Activated T-cell treated with anti-CD3 and anti-CD28 coated beads, Interleukin-2, amount 50 U/mL, for 24 hours (primary cell): Measurements from ENCODE around the gene CYTH1.

Experiments used
- DNase-seq: peaks from one replicate; pipeline ENCODE4 v3.0.0-alpha.2; 2020
- H3K27ac Mint-ChIP-seq: 2 replicates; pipeline ENCODE4 v1.8.0; 2020; ENCODE audit warnings: mild to moderate bottlenecking, mixed read lengths
- H3K27me3 Mint-ChIP-seq: 2 replicates; pipeline ENCODE4 v1.8.0; 2020; ENCODE audit warnings: mixed read lengths
- H3K36me3 Mint-ChIP-seq: 2 replicates; pipeline ENCODE4 v1.8.0; 2020; ENCODE audit warnings: low read depth, mixed read lengths
- H3K4me1 Mint-ChIP-seq: 2 replicates; pipeline ENCODE4 v1.8.0; 2020; ENCODE audit warnings: low read depth, mixed read lengths
- H3K4me3 Mint-ChIP-seq: 2 replicates; pipeline ENCODE4 v1.8.0; 2020; ENCODE audit warnings: mild to moderate bottlenecking, moderate library complexity, mixed read lengths
- H3K9me3 Mint-ChIP-seq: 2 replicates; pipeline ENCODE4 v1.8.0; 2020; ENCODE audit warnings: mixed read lengths

CYTH1 gene

DNA sequence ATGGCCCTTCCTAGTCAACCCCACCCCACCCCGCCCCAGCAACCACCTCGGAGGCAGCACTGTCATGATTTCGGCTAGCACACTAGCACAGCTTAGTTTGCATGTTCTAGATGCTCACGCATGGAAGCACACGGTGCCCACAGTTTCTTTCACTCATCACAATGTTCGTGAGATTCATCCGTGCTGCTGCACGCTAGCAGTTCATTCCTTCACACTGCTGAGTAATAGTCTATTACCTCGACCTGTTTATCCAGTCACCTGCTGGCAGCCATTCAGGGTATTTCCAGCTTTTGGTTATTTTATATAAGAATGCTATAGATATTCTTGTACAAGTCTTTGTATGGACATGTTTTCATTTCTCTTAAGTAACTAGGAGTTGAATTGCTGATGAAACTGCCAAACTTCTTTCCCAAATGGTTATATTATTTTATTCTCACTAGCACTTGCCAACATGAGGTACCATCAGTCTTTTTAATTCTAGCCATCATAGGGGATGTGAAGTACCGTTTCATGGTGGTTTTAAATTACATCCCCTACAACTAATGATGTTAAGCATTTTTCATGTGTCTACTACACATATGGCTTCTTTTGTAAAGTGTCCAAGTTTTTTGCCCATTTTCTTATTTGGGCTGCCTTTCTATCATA is 75.7 kb downstream of the CYTH1 start:
- Mint-ChIP-seq H3K4me1 (peaks cover 59% of the 10 kb centered on the region), H3K36me3 (peaks cover 81% of the 10 kb centered on the region), H3K9me3 (no peaks in the 10 kb centered on the region), H3K27me3 (no peaks in the 10 kb centered on the region), H3K4me3 (no peak overlapping the region), H3K27ac (peak overlapping the region; percentile 80)
- no peak for DNase-seq

DNA sequence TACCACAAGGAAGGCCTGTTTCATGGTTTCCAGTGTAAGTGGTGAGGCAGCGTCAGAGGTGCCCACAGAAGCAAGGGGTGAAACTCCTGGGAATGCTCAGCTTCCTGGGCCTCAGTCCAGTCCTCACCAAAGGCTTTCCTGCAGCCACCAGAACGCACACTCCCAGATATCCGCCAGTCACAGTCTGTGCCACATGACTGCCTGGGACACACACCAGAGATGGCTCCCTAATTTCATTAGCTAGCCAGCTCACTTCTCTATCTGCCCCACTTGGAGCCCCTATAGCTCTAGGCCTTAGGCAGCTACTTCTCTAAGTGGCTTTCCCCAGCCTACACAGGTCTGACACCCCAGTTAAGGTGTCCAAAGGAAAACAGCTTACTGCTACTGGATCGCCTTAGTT is 77.0 kb downstream of the CYTH1 start:
- no peaks in the 10 kb centered on the region for H3K9me3 Mint-ChIP-seq
- DNase-seq = no peak
- peak overlapping the region; percentile 83 for H3K27ac Mint-ChIP-seq
- H3K27me3 Mint-ChIP-seq = no peaks in the 10 kb centered on the region
- peaks cover 49% of the 10 kb centered on the region for H3K4me1 Mint-ChIP-seq
- H3K36me3 Mint-ChIP-seq = peaks cover 88% of the 10 kb centered on the region
- no peak overlapping the region for H3K4me3 Mint-ChIP-seq

DNA sequence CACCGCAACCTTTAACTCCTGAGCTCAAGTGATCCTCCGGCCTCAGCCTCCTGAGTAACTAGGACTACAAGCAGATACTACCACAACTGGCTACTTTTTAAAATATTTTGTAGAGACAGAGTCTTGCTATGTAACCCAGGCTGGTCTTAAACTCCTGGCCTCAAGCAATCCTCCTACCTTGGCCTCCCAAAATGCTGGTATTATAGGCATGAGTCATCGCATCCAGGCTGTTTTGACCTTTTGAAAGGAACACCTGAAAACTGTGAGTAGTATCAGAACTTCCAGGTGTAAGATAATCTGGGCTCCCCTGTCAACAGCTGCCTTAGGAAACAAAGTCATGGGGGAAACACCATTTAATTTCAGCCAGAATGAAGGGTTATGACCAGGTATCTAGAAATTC is 77.5 kb downstream of the CYTH1 start:
- H3K36me3 Mint-ChIP-seq = peaks cover 92% of the 10 kb centered on the region
- peaks cover 44% of the 10 kb centered on the region for H3K4me1 Mint-ChIP-seq
- DNase-seq = no peak
- peak overlapping the region; percentile 83 for H3K27ac Mint-ChIP-seq
- no peaks in the 10 kb centered on the region for H3K27me3 Mint-ChIP-seq
- no peak overlapping the region for H3K4me3 Mint-ChIP-seq
- no peaks in the 10 kb centered on the region for H3K9me3 Mint-ChIP-seq

DNA sequence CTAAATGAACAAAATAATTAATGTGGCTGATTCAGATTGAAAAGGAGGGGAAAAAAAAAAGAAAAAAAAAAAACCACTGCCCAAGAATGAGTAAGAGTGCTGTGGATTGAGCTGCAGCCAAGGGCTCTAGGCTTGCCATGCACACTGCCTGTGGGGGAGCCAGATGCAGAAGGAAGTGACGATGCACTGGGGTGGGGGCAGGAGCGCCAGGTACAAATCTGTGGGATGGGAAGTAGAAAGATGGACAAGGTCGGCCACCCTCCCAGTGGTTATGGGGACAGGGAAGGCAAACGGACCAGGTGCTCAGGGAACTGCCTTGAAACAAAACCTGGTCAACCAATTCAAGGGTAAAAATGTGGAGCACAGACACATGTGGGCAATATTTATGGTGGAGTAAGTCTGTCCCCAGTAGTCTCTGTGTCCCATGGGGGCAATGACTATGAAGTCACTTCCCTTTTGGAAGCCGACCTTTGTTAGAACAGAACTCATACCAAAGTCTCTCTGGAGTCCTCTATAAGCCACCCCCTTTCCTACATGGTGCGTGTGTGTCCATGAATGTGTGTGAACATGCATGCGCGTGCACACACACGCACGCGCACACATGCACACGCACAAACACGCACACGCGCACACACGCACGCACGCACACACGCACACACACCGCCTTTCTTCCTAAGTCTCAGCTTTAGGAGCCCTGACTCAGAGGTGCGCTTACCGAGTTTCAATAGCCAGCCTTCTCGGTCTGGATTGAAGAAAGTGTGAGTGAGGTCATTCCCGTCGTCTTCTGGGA is 84.3 kb downstream of the CYTH1 start:
- Mint-ChIP-seq H3K36me3 (peaks cover 97% of the 10 kb centered on the region), H3K4me1 (peaks cover 9% of the 10 kb centered on the region), H3K9me3 (no peaks in the 10 kb centered on the region), H3K27ac (peak overlapping the region; percentile 78), H3K4me3 (no peak overlapping the region), H3K27me3 (no peaks in the 10 kb centered on the region)
- DNase-seq = no peak

DNA sequence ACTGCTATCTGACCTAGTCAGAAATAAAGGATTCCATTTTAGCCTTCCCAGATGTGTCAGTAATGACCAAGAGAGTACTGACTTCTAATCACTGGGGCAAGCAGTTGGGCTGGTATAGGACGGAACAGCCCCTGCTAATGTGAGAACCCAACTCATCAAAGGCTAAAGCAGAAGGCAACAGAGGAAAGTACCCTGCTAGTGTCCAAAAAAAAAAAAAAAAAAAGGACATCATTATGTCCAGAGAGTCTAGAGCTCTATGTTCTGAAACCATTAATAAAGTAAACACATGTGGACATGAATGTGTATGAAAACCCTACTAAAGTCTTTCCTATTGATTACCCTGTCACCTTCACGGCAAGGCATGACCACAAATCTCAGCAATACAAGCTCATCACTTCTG is 85.0 kb downstream of the CYTH1 start:
- no peak overlapping the region for H3K4me3 Mint-ChIP-seq
- peaks cover 97% of the 10 kb centered on the region for H3K36me3 Mint-ChIP-seq
- no peaks in the 10 kb centered on the region for H3K27me3 Mint-ChIP-seq
- H3K9me3 Mint-ChIP-seq = no peaks in the 10 kb centered on the region
- H3K4me1 Mint-ChIP-seq = peaks cover 9% of the 10 kb centered on the region
- no peak for DNase-seq
- peak overlapping the region; percentile 78 for H3K27ac Mint-ChIP-seq

DNA sequence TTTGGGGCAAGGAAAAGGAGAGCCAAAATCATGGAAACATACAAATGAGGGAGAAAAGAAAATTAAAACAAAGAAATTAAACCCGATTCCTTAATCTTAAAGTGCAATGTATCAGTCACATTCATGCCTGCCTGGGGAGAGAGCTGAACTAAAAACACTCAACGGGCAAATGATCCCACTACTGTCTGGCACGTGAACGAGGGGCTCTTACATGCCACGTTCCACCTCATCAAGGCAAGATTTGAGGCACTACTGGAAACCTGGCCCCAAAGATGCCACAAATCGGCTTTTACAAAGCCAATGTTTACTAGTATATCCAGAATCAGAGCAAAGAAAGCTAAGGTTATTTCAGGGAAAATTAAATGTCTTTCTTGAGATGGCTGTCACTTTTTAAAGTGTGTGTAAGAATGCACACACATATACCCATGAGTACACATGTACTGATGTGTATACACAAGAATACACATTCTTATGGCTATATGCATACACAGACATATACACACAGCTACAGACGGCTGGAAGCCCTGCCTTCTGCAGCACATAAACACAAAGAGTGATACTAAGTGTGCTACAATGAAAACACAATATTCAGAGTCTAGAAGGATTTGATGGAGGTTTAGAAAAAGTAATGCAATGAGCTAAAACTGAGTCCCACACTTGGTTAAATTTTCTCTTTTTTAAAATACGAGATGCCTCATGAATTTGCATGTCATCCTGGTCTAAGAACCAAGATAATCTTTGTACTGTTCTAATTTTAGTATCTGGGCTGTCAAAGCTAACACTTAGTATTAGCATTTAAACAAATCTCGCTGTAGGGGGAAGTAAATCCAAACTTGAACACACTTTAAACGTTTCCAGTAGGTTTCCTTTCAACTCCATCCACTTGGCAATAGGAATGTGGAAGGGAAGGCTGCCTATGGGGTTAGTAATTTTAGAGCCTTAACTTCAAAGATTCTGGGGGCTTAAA is 85.8 kb downstream of the CYTH1 start:
- peak overlapping the region; percentile 62 for H3K27ac Mint-ChIP-seq
- H3K4me1 Mint-ChIP-seq = peaks cover 9% of the 10 kb centered on the region
- H3K4me3 Mint-ChIP-seq = no peak overlapping the region
- no peaks in the 10 kb centered on the region for H3K27me3 Mint-ChIP-seq
- H3K9me3 Mint-ChIP-seq = no peaks in the 10 kb centered on the region
- peaks cover 97% of the 10 kb centered on the region for H3K36me3 Mint-ChIP-seq
- no peak for DNase-seq

- Mint-ChIP-seq H3K27me3 (no peaks in the 10 kb centered on the region), H3K4me3 (no peak overlapping the region), H3K9me3 (no peaks in the 10 kb centered on the region), H3K4me1 (peaks cover 9% of the 10 kb centered on the region), H3K27ac (peak overlapping the region; percentile 62), H3K36me3 (peaks cover 97% of the 10 kb centered on the region)
- DNase-seq = no peak
These were observed 87.1 kb downstream of the CYTH1 start for GRCh38 chr17:78694805-78695531.

- Mint-ChIP-seq H3K4me1 (peaks cover 11% of the 10 kb centered on the region), H3K9me3 (no peaks in the 10 kb centered on the region), H3K36me3 (peaks cover 97% of the 10 kb centered on the region), H3K27ac (peak overlapping the region; percentile 65), H3K27me3 (no peaks in the 10 kb centered on the region), H3K4me3 (no peak overlapping the region)
- no peak for DNase-seq
These were observed 88.6 kb downstream of the CYTH1 start for GRCh38 chr17:78693346-78694083.

DNA sequence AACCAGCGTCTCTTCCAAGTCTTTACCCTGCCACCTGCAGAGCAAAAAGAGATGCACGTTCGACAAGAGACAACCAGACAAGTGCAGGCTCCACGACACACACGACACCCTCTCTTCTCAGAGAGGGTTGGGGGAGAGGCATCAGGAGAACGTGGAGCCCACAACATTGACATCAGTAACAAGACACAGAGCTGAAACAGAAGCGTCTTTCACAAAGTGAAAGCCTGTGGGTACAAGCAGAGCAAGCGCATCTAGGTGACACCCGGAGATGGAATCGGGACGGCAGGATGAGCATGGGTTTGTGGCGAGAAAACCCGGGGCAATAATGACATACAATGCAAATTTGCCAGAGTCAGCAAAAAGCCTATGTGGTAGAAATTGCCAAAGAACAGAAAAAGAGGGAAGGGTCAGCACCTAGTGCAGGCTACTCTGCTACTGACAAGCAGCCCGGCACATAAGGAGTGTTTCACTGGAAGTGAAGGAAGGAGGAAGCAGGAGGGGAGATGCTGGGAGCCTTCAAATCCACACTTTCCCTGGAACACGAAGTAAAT is 89.5 kb downstream of the CYTH1 start:
- Mint-ChIP-seq H3K27ac (peak overlapping the region; percentile 37), H3K4me3 (no peak overlapping the region)

DNA sequence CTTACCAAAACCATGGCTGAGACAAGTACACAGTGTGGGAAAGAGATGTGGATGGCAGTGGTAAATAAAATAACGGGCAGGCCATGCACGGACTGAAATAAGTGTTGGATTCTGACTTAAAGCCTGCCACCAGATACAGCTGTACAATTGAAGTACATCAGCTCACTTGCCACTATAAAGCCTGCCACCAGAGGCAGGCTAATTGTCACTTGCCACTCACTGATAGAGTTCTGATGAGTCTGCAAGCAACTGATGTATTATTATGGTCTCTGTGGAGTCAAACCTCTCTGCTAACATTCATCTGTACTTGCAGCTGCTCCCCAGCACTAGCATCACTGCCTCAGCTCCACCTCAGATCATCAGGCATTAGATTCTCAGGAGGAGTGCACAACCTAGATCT is 93.0 kb downstream of the CYTH1 start:
- Mint-ChIP-seq H3K27me3 (no peaks in the 10 kb centered on the region), H3K4me1 (peaks cover 2% of the 10 kb centered on the region), H3K4me3 (no peak overlapping the region), H3K36me3 (peaks cover 85% of the 10 kb centered on the region), H3K27ac (peak overlapping the region; percentile 66), H3K9me3 (no peaks in the 10 kb centered on the region)
- no peak for DNase-seq

More for the DNA sequence above, 89.5 kb downstream of the CYTH1 start:
- Mint-ChIP-seq H3K4me1 (peaks cover 6% of the 10 kb centered on the region), H3K36me3 (peaks cover 97% of the 10 kb centered on the region), H3K27me3 (no peaks in the 10 kb centered on the region), H3K9me3 (no peaks in the 10 kb centered on the region)
- no peak for DNase-seq

DNA sequence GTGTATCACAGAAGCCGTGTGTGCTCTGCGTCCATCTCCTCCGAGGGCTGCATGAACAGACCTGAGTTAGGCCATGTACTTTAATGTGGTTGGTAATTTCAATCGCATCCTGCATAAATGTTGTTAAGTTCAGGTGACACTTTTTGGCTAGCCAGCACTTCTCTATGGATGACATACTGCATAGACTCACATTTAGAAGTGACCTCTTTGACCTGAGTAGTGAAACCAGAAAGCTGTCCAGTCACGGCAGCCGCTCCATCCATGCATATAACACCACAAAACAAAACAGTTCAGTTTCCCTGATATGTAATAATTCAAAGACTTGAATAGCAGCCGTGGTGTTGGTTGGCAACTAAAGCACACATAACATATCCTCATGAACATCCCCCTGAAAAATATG is 94.1 kb downstream of the CYTH1 start:
- Mint-ChIP-seq H3K4me3 (no peak overlapping the region), H3K36me3 (peaks cover 85% of the 10 kb centered on the region), H3K4me1 (peaks cover 2% of the 10 kb centered on the region), H3K27me3 (no peaks in the 10 kb centered on the region), H3K27ac (peak overlapping the region; percentile 78), H3K9me3 (no peaks in the 10 kb centered on the region)
- no peak for DNase-seq

DNA sequence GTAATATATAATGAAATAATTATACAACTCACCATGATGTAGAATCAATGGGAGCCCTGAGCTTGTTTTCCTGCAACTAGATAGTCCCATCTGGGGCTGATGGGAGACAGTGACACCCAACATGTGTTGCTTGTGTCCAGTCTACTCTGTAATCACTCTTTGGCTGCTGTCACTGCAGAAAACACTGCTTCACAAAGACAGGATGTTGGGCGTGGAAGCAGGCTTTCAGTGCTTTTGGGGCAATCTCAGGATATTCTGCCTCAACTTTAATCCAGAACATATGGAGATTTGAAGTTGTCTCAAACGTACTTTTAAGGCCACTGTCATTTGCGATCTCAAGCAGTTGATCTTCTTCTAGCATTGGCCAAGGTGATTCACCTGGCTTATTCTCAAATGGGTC is 94.9 kb downstream of the CYTH1 start:
- Mint-ChIP-seq H3K36me3 (peaks cover 85% of the 10 kb centered on the region), H3K9me3 (no peaks in the 10 kb centered on the region), H3K4me3 (no peak overlapping the region), H3K27me3 (no peaks in the 10 kb centered on the region), H3K4me1 (peaks cover 2% of the 10 kb centered on the region), H3K27ac (peak overlapping the region; percentile 78)
- DNase-seq = no peak

GRCh38 chr17:78684026-78684425 is 98.0 kb downstream of the CYTH1 start:
- no peak for DNase-seq
- Mint-ChIP-seq H3K27ac (peak overlapping the region; percentile 47), H3K36me3 (peaks cover 86% of the 10 kb centered on the region), H3K27me3 (no peaks in the 10 kb centered on the region), H3K4me1 (no peaks in the 10 kb centered on the region), H3K4me3 (no peak overlapping the region), H3K9me3 (no peaks in the 10 kb centered on the region)
